Panc1 (cell line): ENCODE results near the gene MAP4K4. TPM values are rescaled to one million over a fixed set of nuclear protein-coding genes. Genes with fewer than 3 reads are reported as not detected.

ENCODE experiments used
- ATAC-seq: fragments of 200-7000 bp; cut with Tn5 transposase; 2 replicates; pipeline ENCODE4 v1.9.1; 2020; ENCODE audit warnings: mild to moderate bottlenecking, moderate library complexity
- BruUV-seq: library from RNA; stranded (reverse); fragments of 400-500 nt; replicated peaks from 2 replicates; lab custom pipeline; 2021; lab: Mats Ljungman, UMichigan
- CTCF ChIA-PET: fragments of 300-600 bp; sonication (Branson Sonifier 250); formaldehyde crosslinking; loops from one replicate; lab custom pipeline; 2022; ENCODE audit warnings: antibody characterized with exemption; lab: Charles Lee
- POLR2A ChIA-PET: fragments of 300-600 bp; sonication (Branson Sonifier 250); formaldehyde crosslinking; loops from one replicate; lab custom pipeline; 2022; ENCODE audit warnings: antibody characterized with exemption; lab: Charles Lee
- DNase-seq: peaks from one replicate; pipeline ENCODE4 v3.0.0-alpha.2; 2010; ENCODE audit warnings: low read depth, low spot score
- H3K27ac ChIP-seq: 2 replicates; pipeline ENCODE4 v1.5.1; 2011; ENCODE audit warnings: mild to moderate bottlenecking, low read length, inconsistent platforms
- H3K27me3 ChIP-seq: fragments of 200-500 bp; sonication (Bioruptor generic); 2 replicates; pipeline ENCODE4 v1.6.0; 2014; ENCODE audit warnings: low read length, inconsistent platforms; ENCODE audit not compliant: control insufficient read depth, insufficient read depth
- H3K36me3 ChIP-seq: fragments of 200-500 bp; sonication (Bioruptor generic); 2 replicates; pipeline ENCODE4 v1.5.1; 2014; ENCODE audit warnings: inconsistent platforms, mild to moderate bottlenecking, low read length, moderate library complexity; ENCODE audit not compliant: control insufficient read depth, insufficient read depth
- H3K4me1 ChIP-seq: 2 replicates; pipeline ENCODE4 v1.5.1; 2011; ENCODE audit warnings: inconsistent platforms, mild to moderate bottlenecking, low read length, moderate library complexity; ENCODE audit not compliant: control insufficient read depth, insufficient read depth
- H3K4me3 ChIP-seq, 2 experiments: 2 replicates each; pipeline ENCODE4 v1.5.1; 2011 to 2012; ENCODE audit warnings: low read depth in 2 of 2, low read length in 2 of 2, mild to moderate bottlenecking in 2 of 2, inconsistent platforms in 1 of 2, moderate library complexity in 1 of 2
- H3K9me3 ChIP-seq: fragments of 200-500 bp; sonication (Bioruptor generic); 2 replicates; pipeline ENCODE4 v1.5.1; 2014; ENCODE audit warnings: low read depth, mild to moderate bottlenecking, inconsistent platforms, low read length, moderate library complexity; ENCODE audit not compliant: control insufficient read depth, insufficient read depth
- CTCF ChIP-seq: fragments of 450-650 bp; IDR thresholded peaks from 2 replicates; pipeline ENCODE4 v1.5.1; 2017; ENCODE audit warnings: mild to moderate bottlenecking
- POLR2AphosphoS5 ChIP-seq: IDR thresholded peaks from 2 replicates; pipeline ENCODE4 v1.6.1; 2012; ENCODE audit warnings: mild to moderate bottlenecking, low read depth, low read length, moderate library complexity
- SIN3A ChIP-seq: IDR thresholded peaks from 2 replicates; pipeline ENCODE4 v1.6.1; 2012; ENCODE audit warnings: low read depth, mild to moderate bottlenecking, low read length, moderate library complexity, borderline replicate concordance; ENCODE audit not compliant: insufficient read depth
- TCF7L2 ChIP-seq: IDR thresholded peaks from 2 replicates; pipeline ENCODE4 v1.6.1; 2011; ENCODE audit warnings: mild to moderate bottlenecking, low read depth, low read length, inconsistent platforms
- in situ Hi-C: cut with HindIII; loops from 2 replicates; pipeline ENCODE4 v1.10.0; 2016; ENCODE audit warnings: low sequenced_read_pairs, low pct_unique_long_range_greater_than_20kb
- intact Hi-C: fragments of 100-400 bp; cut with micrococcal nuclease; formaldehyde crosslinking; loops from one replicate; pipeline ENCODE4 v1.10.0; 2022; ENCODE audit not compliant: unreplicated experiment
- total RNA-seq: library from RNA; stranded (reverse); gene quantifications from one replicate; pipeline ENCODE4 v1.2.1, GENCODE V29; 2021; ENCODE audit not compliant: unreplicated experiment
- TF ChIP-seq, protein P1 (sequence below), 2 experiments: IDR thresholded peaks; 2 replicates each; pipeline ENCODE4 v1.6.1; 2011 to 2012; ENCODE audit warnings: low read depth in 2 of 2, control low read depth in 1 of 2, low read length in 1 of 2, mild to moderate bottlenecking in 1 of 2, moderate library complexity in 1 of 2; ENCODE audit not compliant: insufficient read depth in 1 of 2

Gene MAP4K4
- total RNA-seq, 1 experiment from 2014 or later, result 68.5 TPM

GRCh38 chr2:101717071-101717845 is 19.8 kb downstream of the MAP4K4 start:
- in situ Hi-C loops (loop anchor here (5.0 kb wide), 1 partner anchor 35 kb away; no protein-coding TSS in a partner anchor), intact Hi-C loops (no loop called here)
- H3K4me1 ChIP-seq, result no peaks in the 10 kb centered on the region
- DNase-seq (no peak), ATAC-seq (no peak)
- POLR2A ChIA-PET, result no interaction called here
- no peaks in the 10 kb centered on the region for H3K9me3 ChIP-seq
- no peaks in the 10 kb centered on the region for H3K36me3 ChIP-seq
- no peak overlapping the region for H3K27ac ChIP-seq
- no peak overlapping the region for H3K4me3 ChIP-seq
- BruUV-seq, result no TSS peak
- TF ChIP-seq POLR2AphosphoS5, result no peak
- no peak for TF ChIP-seq SIN3A
- no peak for TF ChIP-seq TCF7L2
- H3K27me3 ChIP-seq, result no peaks in the 10 kb centered on the region
- CTCF ChIA-PET, result no interaction called here

- ChIA-PET POLR2A (interaction anchor here (0.6 kb wide), 1 partner anchor 113 kb away, joined by 6 read pairs; no protein-coding TSS in a partner anchor), CTCF (no interaction called here)
- in situ Hi-C loops, result loop anchor here (5.0 kb wide), 1 partner anchor 34 kb away; no protein-coding TSS in a partner anchor
- intact Hi-C loops, result no loop called here
- no peak for ATAC-seq
- H3K27ac ChIP-seq, result no peak overlapping the region
- no peaks in the 10 kb centered on the region for H3K4me1 ChIP-seq
- TF ChIP-seq TCF7L2 (no peak), CTCF (no peak), POLR2AphosphoS5 (no peak), SIN3A (no peak)
- TF ChIP-seq, protein P1, sequence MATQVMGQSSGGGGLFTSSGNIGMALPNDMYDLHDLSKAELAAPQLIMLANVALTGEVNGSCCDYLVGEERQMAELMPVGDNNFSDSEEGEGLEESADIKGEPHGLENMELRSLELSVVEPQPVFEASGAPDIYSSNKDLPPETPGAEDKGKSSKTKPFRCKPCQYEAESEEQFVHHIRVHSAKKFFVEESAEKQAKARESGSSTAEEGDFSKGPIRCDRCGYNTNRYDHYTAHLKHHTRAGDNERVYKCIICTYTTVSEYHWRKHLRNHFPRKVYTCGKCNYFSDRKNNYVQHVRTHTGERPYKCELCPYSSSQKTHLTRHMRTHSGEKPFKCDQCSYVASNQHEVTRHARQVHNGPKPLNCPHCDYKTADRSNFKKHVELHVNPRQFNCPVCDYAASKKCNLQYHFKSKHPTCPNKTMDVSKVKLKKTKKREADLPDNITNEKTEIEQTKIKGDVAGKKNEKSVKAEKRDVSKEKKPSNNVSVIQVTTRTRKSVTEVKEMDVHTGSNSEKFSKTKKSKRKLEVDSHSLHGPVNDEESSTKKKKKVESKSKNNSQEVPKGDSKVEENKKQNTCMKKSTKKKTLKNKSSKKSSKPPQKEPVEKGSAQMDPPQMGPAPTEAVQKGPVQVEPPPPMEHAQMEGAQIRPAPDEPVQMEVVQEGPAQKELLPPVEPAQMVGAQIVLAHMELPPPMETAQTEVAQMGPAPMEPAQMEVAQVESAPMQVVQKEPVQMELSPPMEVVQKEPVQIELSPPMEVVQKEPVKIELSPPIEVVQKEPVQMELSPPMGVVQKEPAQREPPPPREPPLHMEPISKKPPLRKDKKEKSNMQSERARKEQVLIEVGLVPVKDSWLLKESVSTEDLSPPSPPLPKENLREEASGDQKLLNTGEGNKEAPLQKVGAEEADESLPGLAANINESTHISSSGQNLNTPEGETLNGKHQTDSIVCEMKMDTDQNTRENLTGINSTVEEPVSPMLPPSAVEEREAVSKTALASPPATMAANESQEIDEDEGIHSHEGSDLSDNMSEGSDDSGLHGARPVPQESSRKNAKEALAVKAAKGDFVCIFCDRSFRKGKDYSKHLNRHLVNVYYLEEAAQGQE (IDR thresholded peaks at IDR 0.05; ENCODE audit: insufficient read depth in 1 of 2, low read depth in 2 of 2, low read length in 1 of 2), result no peak
- BruUV-seq, result no TSS peak
- H3K4me3 ChIP-seq, result no peak overlapping the region
- no peak for DNase-seq
- peaks cover under 1% of the 10 kb centered on the region; the same call in 1 of the 2 replicates for H3K9me3 ChIP-seq
- H3K27me3 ChIP-seq, result no peaks in the 10 kb centered on the region
- no peaks in the 10 kb centered on the region for H3K36me3 ChIP-seq
These were observed 21.0 kb downstream of the MAP4K4 start for GRCh38 chr2:101718479-101718878.
